ENCODE results near the gene TLR8.
A peak's percentile ranks its signal among the peaks of the same experiment; 100 is the strongest.
"Not testable (repeated sequence)": the region's sequence is repeated elsewhere in the genome, so short reads cannot be mapped to it uniquely, and the experiment has no call there.

TLR8 gene

DNA sequence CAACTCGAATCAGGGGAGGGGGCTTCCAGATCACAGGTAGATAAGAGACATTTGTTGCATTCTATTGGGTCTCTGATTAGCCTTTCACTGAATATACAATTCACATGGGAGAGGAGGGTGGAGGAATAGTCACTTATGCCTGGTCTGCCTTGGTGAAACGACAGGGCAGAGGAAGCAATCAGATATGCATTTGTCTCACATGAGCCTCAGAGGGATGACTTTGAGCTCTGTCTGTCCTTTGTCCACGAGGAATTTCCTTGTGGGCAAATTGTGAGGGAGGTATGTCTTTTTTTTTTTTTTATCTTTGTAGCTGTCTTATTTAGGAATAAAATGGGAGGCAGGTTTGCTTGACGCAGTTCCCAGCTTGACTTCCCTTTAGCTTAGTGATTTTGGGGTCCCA, 40.0 kb downstream of the TLR8 start:
- no peak for DNase-seq (ENCODE audit: low read depth, low spot score)

DNA sequence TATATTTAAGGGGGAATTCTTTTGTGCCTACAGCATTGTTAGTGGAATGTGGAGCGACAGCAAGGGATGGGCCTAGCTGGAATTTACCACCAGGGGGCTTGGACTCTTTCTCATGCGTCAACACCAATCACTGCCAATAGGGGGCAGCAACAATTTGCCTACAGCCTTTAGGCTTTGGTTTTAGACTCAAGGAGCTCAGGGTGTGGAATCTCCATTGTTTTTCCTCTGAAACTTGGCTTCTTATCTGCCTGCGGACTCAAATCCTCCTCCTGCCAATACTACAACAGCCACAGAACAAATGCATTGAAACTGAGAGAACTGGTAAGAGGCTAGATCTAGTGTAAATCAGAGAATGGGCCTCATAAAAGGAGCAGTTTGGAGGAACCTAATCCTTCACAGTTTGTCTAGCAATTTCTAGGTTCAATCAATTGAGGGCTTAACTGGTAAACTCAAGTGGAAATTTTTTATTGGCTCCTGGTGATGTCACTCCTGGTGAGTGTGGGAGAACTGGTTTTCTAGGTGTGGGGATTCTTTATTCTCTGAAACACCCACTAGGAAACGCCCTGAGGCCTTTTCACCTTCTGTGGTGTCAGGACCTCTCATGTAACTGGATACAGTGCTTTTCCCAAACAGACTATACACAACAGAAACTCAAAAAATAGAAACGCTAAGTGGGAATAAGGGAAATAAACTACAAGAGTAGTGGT, 40.6 kb downstream of the TLR8 start:
- peak; percentile 32 for DNase-seq (ENCODE audit: low read depth, low spot score)

DNA sequence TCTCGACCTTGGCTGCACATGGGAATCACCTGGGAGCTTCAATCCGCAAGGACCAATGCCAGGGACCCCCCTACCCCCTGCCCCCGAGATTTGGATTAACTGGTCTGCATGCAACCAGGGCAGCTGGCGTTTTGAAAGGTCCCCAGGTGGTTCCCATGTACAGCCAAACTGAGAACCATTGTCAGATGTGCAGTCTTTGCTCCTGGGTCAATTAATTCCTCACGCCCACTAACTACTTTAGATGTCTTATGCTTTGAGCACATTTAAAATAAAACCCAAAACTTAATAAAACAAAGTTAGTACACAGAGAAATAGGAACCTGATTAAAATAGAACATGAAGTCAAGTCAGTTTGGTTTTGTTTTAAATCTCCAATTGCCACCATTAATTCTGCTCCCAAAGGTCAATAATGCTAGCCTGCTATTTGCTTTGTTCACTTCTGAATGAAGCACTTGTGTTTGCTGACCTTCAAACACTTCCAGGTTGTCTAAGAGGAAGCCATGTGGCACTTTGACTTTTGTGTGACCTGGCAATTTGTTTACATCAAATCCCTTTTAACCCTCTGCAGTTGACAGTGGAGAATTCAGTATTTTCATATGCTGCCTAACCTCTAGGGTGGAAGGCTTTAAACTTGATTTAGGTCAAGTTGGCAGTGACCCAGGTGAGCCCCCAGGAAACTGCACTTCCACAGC, 41.3 kb downstream of the TLR8 start:
- no peak for DNase-seq (ENCODE audit: low read depth, low spot score)

DNA sequence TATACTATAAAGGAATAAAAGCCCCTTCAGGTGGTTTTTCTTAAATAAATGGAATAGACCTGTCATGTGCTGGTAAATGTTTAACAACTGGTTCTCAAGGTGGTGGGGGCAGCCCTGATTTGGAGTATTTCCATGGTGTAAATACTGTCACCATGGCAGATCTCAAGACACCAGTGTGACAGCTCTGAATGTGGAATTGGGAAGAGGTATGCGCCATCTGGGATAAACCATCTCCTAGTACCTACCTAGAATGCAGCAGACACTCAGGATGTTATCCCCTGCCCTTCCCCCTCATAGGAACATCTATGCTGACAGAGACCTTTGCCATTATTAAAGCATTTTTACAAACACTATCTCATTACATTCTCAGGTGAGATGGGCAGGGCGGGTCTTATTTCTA, 42.1 kb downstream of the TLR8 start:
- DNase-seq (ENCODE audit: low read depth, low spot score) = no peak

DNA sequence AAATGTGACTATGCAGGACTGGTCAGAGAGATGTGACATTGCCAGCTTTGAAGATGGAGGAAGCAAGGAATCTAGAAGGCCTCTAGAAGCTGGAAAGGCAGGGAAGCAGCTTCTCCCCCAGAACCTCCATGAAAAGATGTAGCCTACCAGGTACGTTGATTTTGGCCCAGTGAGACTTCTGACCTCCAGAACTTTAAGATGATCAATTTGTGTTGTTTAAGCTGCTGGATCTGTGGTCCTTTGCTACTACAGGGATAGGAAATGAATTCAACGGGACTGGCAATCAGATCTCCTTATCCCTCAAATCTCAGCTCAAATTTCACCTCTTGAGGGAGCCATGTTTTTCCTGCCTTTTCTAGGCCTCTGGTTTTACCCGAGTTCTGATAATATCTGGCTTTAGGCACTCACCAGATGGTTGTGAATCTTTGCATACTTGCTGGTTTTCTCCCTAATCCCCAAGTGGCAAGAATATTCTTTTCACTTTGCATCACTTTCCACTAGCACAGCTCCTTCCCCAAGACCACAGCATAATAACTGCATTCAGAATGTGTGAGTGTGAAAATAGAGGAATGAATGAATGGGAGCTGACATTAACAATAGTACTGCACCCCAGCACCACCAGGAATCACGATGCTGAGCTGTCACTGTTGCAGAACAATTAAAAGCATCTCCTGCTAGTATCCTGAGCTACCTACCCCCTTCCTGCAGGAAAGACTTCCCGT, 42.9 kb downstream of the TLR8 start:
- DNase-seq (ENCODE audit: low read depth, low spot score) = no peak

DNA sequence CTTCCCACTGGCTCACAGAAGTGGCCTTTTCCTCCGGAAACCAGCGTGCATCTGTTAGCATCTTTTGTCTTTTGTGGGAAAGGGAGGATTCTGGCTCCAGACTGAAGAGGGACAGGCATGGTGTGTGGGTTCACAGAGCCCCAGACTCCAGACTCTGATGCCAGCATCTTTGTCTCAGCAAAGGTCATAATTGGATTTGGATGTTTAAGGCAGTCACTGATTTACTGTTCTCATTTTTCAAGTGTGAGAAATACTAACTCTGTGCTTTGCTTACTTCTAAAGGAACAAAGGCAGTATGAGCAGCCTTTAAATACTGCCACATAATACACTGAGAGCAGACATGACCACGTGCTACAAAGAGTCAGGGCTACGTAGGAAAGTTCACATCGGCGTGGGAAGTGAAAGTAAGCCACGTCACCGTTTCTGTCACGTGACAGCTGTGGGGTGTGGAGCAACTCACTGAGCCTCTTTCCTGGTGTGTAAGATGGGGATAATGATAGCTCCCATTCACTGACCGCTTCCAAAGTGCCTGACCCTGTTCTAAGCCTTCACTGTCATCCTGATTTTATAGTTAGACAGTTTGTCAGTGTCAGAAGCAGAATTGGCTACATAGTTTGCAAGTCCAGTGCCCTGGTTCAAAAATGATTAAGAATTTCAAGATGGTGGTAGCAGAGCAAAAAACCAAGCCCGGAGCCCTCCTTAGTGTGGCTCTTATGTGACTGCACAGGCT, 43.7 kb downstream of the TLR8 start:
- peak; percentile 59 for DNase-seq (ENCODE audit: low read depth, low spot score)

DNA sequence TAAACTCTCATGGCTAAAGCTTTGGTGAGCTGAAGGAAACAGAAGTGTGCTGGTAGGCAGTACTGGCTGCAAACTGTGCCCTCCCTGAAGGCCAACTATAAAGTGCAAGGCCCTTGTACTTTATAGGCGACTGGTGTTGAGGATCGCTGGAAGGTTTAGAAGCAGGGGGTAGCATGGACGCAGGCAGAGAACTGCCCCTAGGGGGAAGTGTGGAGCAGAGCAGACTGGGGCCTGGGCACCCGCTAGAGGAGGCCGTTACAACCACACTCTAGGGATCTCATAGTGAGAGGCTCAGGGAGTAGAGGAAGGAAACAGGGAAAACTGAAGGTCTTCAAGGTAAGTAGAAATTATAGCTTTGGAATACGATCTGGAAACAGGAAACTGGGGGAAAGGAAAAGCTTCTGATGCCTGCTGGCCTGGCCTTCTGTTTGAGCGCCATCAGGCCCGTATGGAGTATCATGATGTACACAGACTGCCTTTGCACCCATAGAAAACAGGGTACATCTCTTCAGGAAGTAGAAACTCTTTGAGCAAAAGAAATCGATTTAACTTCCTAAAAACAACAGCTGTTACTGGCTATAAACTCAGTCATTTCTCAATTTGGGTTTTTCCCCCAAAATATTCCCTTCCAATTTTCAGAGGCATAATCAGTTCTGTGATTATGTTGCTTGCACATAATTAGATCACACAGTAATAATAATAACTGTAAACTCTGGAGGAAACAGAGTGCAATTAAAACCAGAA, 44.6 kb downstream of the TLR8 start:
- DNase-seq (ENCODE audit: low read depth, low spot score) = no peak

DNA sequence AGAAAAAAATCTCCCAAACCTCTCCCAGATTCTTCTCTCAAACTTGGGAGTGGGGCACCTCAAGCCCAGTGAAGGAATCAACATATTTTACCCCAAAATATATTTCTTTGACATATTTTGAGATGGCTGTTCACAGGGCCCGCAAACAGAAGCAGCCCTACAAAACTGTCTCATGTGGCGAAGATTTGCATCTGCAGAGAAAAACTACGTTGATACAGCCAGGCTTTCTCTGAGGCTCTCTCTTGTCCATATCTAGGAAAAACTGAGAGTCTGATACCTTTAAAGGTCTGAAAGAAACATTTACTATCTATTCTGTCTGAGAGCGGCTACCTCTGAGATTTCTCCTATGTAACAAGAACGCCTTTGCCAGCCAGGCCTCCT, 45.2 kb downstream of the TLR8 start:
- no peak for DNase-seq (ENCODE audit: low read depth, low spot score)

DNA sequence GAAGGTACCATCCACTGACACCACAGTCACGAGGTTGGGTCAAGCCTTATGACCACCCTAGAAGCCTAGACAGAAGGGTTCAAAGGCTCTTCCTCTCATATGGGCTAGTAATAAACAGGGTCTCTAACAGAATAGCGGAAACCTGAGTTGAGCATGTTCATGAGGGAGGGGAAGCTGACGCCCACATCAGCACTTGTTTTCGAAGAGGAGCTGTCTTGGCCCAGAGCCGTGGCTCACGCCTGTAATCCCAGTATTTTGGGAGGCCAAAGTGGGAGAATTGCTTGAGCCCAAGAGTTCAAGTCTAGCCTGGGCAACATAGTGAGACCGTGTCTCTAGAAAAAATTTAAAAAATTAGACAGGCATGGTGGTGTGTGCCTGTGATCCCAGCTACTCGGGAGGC, 47.0 kb downstream of the TLR8 start:
- no peak for DNase-seq (ENCODE audit: low read depth, low spot score)

DNA sequence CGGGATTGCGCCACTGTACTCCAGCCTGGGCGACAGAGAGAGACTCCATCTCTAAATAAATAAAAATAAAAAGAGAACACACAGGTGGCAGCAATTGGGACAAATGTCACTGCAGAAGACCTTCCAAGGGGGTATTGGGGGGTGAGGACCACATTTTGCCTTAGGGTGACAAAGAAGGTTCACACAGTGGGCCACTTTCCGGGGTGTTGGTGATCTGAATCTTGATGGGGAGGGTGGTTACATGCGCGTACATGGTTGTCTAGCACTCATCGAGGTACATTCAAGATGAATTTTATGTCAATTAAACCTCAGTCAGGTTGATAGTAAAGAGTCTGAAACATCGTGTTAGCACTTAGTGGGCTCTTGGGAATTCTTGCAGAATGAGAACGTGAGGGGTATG, 48.0 kb downstream of the TLR8 start:
- DNase-seq (ENCODE audit: low read depth, low spot score) = no peak

DNA sequence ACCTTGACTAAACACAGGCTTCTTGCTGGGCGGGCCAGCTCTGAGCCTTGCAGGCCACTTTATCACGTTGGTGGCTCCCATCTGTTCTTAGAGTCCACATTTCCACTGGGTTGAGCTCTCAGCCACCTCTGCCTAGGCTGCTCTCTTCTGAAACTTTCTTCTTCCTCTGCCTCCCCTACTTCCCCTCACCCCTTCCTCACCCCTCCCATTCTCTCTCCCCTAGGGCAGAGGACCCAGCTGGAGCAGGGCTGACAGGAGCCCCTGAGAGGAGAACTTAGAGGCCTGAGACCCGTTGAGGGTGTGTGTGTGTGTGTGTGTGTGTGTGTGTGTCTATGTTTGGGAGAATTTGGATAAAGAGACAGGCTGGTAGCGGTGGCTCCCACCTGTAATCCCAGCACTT, 48.6 kb downstream of the TLR8 start:
- no peak for DNase-seq (ENCODE audit: low read depth, low spot score)

DNA sequence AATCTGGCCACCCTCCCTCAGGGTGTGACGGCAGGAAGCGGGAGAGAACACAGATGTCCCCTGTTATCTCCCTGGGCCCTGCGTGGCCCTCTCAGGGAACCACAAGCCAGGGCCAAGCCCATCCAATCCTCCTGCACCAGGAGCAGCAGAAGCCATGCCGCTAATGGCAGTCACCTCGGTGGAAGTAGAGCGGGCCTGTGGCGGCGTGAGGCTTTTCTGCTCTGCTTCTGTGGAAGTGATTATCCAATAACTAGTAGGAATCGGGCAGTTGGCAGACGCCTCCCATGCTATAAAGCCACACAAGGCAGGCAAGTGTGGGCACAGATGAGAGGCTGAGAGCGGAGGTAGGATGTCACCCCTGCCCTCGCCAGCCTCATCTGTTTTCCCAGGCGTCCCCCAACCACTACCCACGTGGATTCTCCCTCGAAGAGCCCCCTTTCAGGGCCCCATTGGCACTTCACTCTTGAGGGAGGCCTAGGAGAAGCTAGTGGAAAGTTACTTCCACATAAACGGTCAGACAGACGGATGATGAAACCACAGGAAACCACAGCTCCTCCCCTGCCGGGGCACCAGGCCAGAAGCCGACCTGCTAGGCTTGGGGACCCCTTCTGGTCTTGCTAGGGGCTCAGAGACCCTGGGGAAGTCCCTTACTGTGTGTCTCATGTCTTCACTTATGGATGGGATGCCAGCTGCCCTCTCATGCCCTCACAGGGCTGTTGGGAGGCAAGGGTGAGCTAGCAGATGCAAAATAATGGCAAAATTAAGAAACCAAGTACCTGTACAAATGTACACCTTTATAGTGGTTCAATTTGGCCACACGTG, 49.7 kb downstream of the TLR8 start:
- DNase-seq (ENCODE audit: low read depth, low spot score) = no peak

DNA sequence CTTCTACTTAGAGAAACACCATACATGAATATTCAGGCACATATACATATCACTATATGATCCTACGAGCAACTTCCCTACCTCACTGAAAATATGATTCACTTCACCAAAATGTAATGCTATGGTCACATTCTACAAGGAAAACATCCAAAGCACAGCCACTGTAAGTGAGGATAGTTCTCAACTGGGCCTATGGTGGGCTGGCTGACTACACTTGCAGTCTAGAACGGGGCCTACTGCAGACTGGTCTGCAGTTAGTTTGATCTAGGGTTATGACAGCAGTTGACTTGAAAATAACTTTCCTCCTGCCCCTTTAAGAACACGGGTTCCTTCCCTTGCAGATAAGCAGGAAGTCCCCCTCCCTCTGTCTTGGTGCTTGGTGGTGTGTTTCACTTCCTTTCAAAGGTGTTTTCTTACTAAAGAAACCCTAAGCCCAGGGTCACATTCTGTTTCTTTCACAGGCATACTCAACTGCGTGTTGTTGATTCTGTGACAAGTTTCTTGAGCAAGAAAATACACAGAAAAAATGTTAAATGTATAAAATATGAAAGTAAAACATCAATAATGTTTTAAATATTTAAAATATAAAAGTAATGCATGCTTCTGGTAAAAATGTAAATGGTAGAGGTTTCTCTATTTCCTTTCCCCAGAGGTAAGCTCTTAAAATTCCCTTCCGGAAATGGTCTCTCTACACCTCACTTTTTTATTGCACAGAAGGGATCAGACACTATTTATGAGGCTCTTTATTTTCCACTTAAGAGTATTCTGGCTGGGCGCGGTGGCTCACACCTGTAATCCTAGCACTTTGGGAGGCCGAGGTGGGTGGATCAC, 50.5 kb downstream of the TLR8 start:
- DNase-seq (ENCODE audit: low read depth, low spot score) = no peak

DNA sequence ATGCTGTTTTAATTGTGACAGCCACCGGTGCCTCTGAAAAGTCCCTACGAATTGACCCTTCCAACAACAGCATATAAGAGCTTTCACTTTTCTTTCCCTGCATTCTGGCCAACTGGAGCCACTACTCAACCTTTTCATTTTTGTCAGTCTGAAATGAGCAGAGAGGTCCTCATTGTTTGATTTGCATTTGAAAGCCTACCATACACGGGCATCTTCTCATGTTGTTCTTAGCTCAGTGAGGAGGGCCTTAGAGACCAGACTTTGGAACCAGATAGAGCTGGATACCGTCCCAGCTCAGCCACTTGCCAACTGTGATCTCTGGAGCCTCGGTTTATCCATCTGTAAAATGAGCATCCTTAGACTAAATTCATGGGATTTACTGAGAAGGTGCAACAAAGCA, 51.6 kb downstream of the TLR8 start:
- no peak for DNase-seq (ENCODE audit: low read depth, low spot score)

DNA sequence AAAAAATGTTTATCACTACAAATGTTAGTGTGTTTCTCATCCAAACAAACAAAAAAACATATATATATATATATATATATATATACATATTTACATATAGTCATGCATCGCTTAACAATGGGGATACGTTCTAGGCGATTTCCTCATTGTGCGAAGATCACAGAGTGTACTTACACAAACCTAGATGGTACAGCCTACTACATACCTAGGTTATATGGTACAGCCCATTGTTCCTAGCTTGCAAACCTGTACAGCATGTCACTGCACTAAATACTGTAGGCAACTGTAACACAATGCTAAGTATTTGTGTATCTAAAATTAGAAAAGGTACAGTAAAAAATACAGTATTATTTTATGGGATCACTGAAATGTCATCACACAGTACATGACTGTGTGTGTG, 52.0 kb downstream of the TLR8 start:
- DNase-seq (ENCODE audit: low read depth, low spot score) = no peak

DNA sequence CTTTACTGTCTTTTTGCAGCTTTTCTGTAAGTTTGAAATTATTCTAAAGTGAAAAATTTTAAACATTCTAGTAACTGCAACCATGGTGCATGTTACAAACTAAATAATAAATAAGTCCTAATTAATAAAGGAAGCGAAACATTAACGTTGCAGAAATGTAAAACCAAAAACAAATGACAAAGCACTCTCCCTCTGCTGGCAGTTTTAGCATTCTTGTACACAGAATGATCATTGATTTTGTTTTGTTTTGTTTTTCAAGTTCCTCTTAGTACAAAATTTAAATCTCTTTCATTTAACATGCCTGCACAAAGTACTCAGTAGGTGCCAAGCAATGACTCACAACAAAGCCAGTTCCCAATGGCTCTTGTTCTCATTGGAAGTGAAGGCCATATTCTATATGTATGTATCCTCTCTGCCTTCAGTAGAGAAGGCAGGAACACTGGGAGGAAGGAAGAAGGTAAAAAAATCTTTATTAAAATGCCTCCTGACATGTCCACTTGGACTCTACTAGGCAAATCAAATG, 54.8 kb downstream of the TLR8 start:
- DNase-seq (ENCODE audit: low read depth, low spot score) = no peak

DNA sequence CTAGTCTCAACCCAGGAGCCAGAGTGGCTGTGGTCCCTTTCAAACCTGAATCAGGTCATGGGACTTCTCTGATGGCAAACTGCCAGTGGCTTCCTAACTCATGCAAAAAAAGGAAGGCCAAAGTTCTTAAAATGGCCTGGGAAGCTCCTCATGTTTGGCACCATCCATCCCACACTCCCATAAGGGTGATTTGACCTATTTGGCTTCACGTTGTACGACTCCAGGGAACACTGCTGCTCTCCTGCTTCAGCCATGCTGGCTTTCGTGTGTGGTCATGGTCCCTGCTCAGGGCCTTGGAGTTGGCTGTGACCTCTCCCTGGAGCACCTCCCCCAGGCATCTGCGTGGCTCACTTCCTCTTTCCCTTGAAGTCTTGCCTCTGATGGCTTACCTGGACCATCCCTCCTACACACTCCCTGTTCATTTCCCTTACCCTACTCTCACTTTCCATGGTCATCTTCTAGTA, 55.7 kb downstream of the TLR8 start:
- DNase-seq (ENCODE audit: low read depth, low spot score) = no peak

DNA sequence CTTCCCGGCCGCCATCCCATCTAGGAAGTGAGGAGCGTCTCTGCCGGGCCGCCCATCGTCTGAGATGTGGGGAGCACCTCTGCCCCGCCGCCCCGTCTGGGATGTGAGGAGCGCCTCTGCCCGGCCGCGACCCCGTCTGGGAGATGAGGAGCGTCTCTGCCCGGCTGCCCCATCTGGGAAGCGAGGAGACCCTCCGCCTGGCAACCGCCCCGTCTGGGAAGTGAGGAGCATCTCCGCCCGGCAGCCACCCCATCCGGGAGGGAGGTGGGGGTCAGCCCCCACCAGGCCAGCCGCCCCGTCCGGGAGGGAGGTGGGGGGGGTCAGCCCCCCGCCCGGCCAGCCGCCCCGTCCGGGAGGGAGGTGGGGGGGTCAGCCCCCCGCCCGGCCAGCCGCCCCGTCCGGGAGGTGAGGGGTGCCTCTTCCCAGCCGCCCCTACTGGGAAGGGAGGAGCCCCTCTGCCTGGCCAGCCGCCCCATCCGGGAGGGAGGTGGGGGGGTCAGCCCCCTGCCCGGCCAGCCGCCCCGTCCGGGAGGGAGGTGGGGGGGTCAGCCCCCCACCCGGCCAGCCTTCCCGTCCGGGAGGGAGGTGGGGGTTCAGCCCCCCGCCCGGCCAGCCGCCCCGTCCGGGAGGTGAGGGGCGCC, 56.9 kb downstream of the TLR8 start:
- not testable (repeated sequence) for DNase-seq (ENCODE audit: low read depth, low spot score)
